GM19025 (cell line): ENCODE data around the gene TRIM38.
"Not testable (repeated sequence)": the region's sequence is repeated elsewhere in the genome, so short reads cannot be mapped to it uniquely, and the experiment has no call there.

Experiments
- ATAC-seq: cut with Tn5 transposase; IDR thresholded peaks from one replicate; pipeline ENCODE4 v1.9.1; 2021; ENCODE audit warnings: mild to moderate bottlenecking, low read depth, moderate library complexity; ENCODE audit not compliant: unreplicated experiment

TRIM38 gene

DNA sequence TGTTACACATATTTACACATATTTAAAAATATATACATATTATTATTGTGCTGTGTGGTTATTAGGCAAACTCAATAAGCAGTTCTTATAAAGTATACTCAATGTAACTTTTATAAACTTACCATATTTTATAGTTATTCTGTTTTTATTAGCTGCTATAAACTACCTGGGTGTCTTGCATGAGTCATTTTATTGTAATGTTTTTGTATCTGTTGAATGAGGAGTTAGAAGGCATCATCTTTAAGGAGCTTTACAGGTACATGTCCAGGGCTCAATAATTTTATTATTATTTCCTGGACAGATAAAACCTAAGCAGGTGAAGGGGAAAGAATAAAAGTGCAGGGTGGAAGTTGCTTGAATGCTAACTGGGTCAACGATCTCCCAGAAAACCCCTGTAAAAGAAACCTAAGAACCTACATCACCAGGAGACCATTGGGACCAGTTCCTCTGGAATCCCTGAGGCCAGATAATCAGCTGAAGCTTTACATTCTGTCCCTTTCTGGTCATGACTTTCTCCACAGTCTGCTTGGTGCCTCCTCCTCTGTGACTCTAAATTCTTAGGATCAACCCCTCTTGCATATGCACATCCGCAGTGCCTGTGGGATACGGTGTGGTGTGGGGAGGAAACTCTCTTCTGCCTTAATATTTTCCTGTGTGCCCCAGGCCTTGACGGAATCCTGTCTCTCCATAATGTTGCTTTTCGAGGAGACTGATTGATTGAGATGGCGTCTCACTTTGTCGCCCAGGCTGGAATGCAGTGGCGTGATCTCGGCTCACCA is 38.0 kb downstream of the TRIM38 start:
- no peak for ATAC-seq

DNA sequence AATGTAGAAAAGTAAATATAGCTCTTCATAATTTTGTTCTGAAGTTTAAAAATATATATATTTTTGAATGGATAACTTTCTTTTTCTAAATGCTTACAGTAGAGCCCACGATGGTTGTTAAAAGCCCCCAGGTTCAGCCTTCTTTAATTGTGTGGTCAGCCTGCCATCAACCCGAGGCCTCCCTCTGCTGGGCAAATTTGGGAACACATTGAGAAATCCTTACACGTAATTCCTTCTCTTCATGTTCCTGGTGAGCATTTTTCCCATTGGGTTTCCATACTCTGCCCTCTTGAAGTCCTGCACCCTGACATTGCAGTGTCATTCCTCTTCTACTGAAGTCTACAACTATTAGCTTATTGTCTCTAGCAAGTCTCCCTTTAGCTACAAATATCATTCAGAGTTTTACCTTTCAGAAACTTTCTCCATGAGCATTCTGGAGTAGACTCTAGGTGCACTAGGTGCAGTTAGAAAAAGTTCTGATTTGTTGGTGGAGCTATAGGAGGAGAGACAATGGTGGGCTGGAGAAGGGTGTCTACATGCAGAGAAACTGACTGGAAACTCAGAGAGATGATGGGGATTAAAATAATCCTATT is 40.6 kb downstream of the TRIM38 start:
- ATAC-seq = no peak

DNA sequence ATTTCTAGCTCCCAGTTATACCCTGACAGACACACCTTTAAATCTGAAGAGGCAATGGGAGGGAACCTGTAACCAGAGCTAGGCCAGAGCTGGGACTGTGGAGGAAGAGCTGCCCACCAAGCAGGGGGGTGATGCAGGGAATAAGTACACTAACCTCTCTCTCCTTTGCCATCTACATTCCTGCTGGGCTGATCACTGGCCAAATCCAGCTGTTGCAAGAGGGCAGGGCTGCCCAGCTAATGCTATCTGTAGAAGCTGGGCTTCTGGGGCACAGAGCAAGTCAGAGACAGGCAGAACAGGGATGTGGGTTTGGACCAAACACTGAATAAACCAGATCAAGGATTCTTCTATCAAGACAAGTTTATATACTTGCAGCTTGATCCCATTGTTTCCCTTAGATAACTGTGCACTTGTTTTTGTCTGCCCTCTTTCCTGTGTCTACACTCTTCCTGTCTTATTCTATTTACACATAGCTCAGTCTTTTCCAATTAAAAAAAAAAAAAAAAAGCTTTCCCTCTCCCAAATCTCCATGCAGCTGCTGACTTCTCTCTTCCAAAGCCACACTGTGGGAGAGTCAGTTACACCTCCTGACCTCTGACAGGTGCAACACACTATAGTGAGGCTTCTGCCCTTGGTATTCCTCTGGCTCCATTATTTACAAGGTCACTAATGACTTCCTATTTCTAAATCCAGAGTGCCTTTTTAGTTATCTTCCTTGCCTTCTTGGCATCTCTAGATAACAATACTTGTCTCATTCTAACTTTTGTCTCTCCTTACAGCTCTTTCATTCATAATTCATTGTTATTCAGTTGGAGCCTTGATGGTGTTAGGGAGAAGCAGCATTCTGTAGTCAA is 43.7 kb downstream of the TRIM38 start:
- no peak for ATAC-seq

DNA sequence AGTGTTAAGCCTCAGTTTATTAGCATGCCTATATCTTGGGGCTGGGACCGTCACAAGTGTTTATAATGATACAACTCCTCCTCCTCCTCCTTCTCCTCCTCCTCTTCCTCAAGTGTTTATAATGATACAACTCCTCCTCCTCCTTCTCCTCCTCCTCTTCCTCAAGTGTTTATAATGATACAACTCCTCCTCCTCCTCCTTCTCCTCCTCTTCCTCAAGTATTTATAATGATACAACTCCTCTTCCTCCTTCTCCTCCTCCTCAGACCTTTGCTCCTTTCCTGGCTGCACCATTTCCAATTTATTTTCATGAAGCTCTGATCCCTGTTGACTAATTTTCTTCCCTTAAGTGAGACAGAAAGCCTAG is 44.3 kb downstream of the TRIM38 start:
- ATAC-seq = not testable (repeated sequence)

DNA sequence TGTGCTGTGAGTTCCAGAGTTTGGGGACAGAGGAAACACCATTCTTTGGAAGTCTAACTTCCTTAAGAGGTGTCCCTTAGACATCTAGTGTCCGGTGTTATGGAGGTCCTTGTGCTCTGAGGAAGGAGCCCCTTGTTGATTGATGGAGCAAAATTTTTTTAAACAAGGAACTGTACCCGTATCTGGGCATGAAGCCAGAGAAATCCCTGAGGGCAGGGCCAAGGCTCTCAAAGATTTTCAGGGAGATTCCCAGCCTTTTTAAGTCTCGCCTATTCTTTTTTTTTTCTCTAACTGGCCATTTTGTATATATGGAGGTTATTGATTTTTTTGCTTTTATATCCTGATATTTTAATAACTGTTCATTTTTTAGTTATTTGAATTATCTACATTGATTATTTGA is 45.9 kb downstream of the TRIM38 start:
- no peak for ATAC-seq

DNA sequence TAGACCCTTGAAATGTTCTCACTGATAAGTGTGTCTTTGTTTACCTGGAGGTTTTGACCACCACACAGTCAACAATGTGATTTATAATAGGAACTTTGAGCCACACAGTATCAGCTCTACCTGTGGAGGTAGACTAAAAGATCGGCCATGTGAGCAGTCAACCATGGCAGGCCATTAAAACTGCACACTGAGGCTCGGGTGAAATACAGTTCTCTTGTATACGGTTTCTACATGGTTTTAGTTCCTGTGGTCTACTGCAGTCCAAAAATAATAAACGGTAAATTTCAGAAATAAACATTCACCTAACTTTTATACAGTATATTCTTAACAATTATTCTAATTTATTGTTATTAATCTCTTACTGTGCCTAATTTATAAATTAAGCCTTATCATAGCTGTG is 47.2 kb downstream of the TRIM38 start:
- no peak for ATAC-seq

DNA sequence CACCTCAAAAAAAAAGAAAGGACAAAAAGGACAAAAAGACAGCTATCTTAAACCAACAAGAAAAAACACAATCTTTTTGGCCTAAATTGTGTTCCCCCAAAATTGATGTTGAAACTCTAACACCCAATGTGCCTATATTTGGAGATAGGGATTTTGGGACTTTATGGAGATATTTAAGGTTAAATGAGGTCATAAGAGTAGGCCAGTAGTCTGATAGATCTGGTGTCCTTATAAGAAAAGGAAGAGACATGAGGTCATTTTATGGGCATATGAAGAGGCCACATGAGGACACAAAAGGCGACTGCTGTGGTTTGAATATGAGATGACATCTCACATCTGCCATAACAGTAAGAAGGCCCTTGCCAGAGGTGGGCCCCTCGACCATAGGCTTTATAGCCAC is 49.5 kb downstream of the TRIM38 start:
- ATAC-seq = no peak

DNA sequence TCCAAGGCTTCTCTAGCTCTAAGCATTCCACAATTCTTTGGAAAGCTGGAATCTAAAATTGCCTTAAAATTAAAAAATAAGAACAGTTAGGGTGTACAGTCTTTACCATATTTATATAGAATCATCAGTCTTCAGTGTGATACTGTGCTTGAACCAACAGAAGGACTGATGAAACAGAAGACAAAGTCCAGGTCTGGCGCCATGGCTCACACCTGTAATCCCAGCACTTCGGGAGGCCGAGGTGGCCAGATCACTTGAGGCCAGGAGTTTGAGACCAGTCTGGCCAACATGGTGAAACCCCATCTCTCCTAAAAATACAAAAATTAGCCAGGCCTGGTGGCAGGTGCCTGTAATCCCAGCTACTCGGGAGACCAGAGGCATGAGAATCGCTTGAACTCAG is 51.8 kb downstream of the TRIM38 start:
- ATAC-seq = not testable (repeated sequence)

DNA sequence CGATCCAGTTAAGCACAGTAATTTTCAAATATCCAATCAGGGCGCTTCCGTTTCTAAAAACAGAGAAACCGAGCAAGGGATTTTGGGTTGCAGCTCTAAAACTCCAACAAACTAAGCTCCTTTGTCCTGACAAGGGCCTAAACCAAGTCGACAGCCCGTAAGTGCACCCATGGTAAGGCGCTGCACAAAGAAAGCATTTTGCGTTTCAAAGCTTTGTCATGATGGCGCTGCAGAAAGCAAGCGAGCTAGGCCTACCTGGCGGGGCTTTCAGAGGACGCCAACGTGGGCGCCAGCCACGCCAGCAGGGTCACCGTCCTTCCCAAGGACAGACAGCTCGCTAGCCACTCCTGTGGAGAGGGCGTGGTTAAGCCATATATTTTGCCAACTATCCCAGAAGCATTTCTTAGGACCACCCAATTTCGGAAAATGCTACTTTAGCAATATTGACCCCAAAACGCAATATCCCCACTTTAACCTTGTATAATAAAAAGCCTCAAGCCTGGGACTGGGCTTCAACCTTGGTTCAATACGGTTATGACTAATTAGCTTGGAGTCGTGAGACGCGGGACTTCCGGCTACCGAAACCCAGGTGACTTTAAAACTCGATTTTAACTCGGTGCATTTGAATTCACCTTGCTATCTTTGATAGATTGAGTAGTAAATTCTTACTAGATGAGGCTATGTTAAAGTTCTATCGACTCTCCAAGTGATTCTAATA is 53.8 kb downstream of the TRIM38 start:
- no peak for ATAC-seq

DNA sequence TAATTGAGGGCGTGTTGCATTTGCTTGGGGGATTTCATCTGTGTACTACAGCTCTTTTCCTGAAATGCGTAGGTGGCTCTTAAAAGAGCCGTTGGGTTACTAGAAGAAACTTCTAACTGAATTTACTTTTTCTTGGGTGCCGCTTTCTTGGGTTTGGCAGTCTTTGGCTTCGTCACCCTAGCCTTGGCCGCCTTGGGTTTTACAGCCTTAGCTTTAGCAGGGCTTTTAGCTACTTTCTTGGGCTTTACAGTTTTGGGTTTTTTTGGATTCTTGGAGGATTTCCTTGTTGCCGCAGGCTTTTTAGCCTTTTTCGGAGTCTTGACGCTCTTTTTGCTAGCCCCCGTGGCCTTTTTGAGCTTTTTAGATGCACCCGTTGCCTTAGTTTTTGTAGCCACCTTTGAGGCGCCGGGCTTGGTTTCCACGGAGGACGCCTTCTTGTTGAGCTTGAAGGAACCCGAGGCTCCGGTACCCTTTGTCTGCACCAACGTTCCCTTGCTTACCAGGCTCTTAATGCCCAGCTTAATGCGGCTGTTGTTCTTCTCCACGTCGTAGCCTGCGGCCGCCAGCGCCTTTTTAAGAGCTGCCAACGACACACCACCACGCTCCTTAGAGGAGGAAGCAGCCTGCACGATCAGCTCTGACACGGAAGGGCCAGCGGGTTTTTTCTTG is 54.5 kb downstream of the TRIM38 start:
- no peak for ATAC-seq

DNA sequence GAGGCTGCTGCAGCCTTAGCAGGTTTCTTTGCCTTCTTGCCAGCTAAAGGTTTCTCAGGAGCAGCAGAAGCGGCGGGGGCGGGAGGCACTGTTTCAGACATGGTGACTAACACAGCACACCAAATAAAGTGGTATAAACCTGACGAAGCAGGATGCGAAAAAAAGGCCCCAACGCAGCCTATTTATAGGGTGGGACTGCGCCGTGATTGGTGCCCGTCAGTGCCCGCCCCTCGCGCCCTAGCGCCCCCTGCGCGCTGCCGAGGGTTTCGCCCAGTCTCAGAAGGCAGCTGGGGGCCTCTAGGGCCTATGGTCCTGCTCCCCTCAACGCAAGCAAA is 55.0 kb downstream of the TRIM38 start:
- no peak for ATAC-seq

DNA sequence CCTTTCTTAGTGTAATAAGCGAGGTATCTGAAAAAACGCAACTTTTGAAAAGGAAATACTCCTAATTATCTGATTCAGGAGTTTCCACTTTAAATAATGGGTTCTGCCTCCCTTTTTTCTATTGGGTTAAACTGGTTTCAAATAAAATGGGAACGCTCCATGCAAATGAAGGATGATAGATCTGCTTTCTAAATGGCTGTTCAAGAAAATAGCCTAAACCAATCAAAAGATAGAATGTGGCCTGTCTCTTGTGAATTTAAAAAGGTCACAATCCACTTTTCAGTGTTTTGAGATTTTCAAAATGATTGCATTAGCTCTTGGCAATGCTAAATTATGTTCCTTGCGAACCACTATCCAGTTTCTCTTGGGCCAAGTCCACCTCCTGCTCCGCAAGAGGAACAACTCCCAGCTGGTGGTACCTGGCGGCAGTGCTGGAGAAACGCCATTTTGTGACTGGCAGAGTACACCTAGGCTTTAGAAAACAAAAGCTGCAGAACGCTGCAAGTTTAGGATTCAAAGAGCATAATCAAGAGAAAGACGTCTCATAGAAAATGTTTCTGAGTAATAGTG is 56.7 kb downstream of the TRIM38 start:
- ATAC-seq = no peak

DNA sequence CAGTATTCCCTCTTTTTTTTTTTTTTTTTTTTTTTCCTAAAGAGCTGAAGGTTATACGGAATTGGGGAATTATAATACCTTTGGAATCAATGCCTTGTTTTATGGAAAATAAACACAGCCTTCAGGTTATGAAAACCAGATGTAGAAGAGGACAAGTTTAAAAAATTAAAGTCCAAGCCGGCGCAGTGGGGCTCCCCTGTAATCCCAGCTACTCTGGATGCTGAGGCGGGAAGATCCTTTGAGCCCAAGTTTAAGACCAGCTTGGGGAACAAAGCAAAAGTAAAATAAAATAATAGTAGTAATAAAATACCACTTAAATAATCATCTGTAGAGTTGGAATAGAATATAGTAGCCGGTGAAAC is 57.3 kb downstream of the TRIM38 start:
- ATAC-seq = no peak

DNA sequence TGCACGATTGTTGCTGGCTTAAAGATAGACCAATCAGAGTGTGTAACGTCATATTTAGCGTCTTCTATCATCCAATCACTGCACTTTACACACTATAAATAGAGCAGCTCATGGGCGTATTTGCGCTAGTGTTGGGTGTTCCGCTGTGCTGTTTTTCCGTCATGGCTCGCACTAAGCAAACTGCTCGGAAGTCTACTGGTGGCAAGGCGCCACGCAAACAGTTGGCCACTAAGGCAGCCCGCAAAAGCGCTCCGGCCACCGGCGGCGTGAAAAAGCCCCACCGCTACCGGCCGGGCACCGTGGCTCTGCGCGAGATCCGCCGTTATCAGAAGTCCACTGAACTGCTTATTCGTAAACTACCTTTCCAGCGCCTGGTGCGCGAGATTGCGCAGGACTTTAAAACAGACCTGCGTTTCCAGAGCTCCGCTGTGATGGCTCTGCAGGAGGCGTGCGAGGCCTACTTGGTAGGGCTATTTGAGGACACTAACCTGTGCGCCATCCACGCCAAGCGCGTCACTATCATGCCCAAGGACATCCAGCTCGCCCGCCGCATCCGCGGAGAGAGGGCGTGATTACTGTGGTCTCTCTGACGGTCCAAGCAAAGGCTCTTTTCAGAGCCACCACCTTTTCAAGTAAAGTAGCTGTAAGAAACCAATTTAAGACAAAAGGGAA is 57.9 kb downstream of the TRIM38 start:
- no peak for ATAC-seq

DNA sequence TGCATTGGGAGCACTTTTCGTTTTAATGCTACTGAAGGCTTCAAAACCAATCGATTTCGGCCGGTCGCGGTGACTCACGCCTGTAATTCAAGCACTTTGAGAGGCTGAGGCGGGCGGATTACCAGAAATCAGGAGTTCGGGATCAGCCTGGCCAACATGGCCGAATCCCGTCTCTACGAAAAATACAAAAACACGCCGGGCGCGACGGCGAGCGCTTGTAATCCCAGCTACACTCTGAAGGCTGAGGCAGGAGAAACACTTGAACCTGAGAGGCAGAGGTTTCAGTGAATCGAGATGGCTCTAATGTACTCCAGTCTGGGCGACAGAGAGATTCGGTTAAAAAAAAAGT is 58.4 kb downstream of the TRIM38 start:
- peak; percentile 13 for ATAC-seq

DNA sequence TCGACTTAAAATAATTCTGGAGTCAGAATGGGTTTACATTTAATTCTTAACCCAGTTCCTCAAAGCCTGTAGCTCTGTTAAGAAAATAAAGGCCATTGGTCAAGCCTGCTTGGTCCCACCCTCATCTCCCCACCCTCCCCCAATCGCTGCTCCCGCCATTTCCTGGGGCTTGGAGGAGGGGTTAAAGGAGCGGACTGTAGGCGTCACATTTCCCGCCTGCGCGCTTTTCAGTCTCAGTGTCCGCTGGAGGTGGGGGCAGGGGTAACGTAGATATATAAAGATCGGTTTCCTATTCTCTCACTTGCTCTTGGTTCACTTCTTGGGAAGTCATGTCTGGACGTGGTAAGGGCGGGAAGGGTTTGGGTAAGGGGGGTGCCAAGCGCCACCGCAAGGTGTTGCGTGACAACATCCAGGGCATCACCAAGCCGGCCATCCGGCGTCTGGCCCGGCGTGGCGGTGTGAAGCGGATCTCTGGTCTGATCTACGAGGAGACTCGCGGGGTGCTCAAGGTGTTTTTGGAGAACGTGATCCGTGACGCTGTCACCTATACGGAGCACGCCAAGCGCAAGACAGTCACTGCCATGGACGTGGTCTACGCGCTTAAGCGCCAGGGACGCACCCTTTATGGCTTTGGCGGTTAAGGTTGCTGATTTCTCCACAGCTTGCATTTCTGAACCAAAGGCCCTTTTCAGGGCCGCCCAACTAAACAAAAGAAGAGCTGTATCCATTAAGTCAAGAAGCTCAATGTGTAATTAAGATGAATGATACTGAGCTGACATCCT is 58.9 kb downstream of the TRIM38 start:
- peak; percentile 39 for ATAC-seq

DNA sequence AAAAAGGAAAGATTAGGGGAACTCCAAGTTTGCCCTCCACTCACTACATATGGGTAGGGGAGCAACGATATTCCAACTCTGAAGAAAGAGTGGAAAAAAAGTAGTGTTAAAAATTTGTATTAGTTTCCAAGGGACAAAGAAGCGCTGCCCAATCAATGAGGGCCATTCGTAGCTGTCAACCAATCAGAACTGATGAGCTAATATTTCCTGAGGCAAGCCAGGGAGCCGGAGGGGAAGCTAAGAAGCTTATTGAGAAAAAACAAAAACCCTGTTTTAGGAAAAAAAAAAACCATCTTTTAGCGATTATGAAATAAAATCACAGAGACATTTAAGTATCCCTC is 59.5 kb downstream of the TRIM38 start:
- ATAC-seq = no peak

DNA sequence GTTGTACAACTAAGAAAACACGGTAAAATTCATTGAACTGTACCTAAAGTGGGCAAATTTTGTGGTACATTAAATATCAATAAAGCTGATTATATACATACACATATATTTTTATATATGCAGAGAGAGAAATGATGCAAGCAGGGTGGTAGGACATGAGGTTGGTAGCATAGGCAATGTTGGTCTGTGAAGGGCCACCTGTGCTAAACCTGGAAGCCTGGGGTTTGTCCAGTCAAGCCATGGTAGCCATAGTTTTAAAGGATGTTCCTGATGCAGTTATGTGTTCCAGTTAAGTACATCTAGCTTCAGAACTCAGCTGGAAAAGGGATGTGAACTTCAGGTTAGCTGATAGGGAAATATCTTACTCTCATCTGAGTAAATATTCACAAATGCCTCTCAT is 60.1 kb downstream of the TRIM38 start:
- no peak for ATAC-seq

DNA sequence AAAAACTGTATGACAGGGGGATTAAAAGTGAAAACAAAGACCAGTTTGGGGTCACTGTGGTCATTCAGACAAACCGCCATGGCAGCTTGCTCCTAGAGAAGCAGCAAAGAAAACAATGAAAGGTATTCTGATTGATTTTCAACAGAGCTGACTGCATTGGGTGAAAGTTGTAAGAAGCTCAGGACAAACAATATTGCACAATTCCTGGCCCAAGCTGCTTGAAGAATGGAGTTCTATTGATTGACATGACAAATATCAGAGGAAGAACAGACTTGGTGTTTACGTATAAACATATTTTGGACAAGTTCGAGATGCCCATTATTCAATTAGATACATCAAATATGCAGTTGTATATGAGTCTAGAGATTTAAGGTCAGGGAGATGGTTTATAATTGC is 62.0 kb downstream of the TRIM38 start:
- no peak for ATAC-seq
